HepG2 (cell line): Measurements from ENCODE around the gene ATRNL1.

ENCODE experiments used
- MED1 ChIP-seq: sonication (generic); formaldehyde crosslinking; IDR thresholded peaks from 2 replicates; pipeline ENCODE4 v1.4.0; 2020; ENCODE audit warnings: missing genetic modification reagents
- POLR2A ChIP-seq, 2 experiments: IDR thresholded peaks; 2 replicates each; pipeline ENCODE4 v1.6.1; 2011; ENCODE audit warnings: low read depth in 2 of 2, low read length in 2 of 2, mild to moderate bottlenecking in 1 of 2, moderate library complexity in 1 of 2; ENCODE audit not compliant: insufficient read depth in 1 of 2
- ZNF713 ChIP-seq: sonication (generic); formaldehyde crosslinking; IDR thresholded peaks from 2 replicates; pipeline ENCODE4 v1.4.0; 2020; ENCODE audit warnings: mild to moderate bottlenecking, missing genetic modification reagents
- TF ChIP-seq, protein P1 (sequence below): sonication (generic); formaldehyde crosslinking; IDR thresholded peaks from 2 replicates; pipeline ENCODE4 v1.5.0; 2020; ENCODE audit warnings: mild to moderate bottlenecking, missing genetic modification reagents, moderate library complexity
- TF ChIP-seq, protein P2 (sequence below): sonication (generic); formaldehyde crosslinking; IDR thresholded peaks from 2 replicates; pipeline ENCODE4 v1.4.0; 2020; ENCODE audit warnings: low read depth, mild to moderate bottlenecking, missing genetic modification reagents

DNA sequence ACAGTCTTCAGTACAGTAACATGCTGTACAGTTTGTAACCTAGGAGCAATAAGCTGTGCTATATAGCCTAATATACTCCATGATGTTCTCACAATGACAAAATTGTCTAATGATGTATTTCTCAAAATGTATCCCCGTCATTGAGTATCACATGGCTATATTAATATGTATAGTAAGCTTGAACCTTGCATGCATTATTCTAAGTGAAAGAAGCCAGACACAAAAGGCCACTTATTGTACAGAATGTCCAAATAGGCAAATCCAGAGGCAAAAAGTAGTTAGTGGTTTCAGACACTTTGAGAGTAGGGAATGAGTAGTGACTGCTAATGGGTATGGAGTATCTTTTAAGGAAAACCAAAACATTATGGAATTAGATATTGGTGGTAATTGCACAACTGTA lies 545.1 kb downstream of the ATRNL1 start:
- TF ChIP-seq MED1 (CRISPR knock-in tag), result no peak
- TF ChIP-seq, protein P1, sequence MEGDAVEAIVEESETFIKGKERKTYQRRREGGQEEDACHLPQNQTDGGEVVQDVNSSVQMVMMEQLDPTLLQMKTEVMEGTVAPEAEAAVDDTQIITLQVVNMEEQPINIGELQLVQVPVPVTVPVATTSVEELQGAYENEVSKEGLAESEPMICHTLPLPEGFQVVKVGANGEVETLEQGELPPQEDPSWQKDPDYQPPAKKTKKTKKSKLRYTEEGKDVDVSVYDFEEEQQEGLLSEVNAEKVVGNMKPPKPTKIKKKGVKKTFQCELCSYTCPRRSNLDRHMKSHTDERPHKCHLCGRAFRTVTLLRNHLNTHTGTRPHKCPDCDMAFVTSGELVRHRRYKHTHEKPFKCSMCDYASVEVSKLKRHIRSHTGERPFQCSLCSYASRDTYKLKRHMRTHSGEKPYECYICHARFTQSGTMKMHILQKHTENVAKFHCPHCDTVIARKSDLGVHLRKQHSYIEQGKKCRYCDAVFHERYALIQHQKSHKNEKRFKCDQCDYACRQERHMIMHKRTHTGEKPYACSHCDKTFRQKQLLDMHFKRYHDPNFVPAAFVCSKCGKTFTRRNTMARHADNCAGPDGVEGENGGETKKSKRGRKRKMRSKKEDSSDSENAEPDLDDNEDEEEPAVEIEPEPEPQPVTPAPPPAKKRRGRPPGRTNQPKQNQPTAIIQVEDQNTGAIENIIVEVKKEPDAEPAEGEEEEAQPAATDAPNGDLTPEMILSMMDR (CRISPR knock-in tag), result no peak
- TF ChIP-seq ZNF713 (CRISPR knock-in tag), result no peak
- TF ChIP-seq POLR2A (IDR thresholded peaks at IDR 0.05; ENCODE audit: insufficient read depth in 1 of 2, low read depth in 2 of 2, low read length in 2 of 2), result no peak
- TF ChIP-seq, protein P2, sequence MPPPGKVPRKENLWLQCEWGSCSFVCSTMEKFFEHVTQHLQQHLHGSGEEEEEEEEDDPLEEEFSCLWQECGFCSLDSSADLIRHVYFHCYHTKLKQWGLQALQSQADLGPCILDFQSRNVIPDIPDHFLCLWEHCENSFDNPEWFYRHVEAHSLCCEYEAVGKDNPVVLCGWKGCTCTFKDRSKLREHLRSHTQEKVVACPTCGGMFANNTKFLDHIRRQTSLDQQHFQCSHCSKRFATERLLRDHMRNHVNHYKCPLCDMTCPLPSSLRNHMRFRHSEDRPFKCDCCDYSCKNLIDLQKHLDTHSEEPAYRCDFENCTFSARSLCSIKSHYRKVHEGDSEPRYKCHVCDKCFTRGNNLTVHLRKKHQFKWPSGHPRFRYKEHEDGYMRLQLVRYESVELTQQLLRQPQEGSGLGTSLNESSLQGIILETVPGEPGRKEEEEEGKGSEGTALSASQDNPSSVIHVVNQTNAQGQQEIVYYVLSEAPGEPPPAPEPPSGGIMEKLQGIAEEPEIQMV (CRISPR knock-in tag), result no peak
